Panc1 (cell line): Measurements from ENCODE around the gene HIPK4.

Source experiments
- POLR2AphosphoS5 ChIP-seq: IDR thresholded peaks from 2 replicates; pipeline ENCODE4 v1.6.1; 2012; ENCODE audit warnings: mild to moderate bottlenecking, low read depth, low read length, moderate library complexity
- TF ChIP-seq, protein P1 (sequence below): fragments of 450-650 bp; IDR thresholded peaks from 2 replicates; pipeline ENCODE4 v1.5.1; 2017; ENCODE audit warnings: mild to moderate bottlenecking

DNA sequence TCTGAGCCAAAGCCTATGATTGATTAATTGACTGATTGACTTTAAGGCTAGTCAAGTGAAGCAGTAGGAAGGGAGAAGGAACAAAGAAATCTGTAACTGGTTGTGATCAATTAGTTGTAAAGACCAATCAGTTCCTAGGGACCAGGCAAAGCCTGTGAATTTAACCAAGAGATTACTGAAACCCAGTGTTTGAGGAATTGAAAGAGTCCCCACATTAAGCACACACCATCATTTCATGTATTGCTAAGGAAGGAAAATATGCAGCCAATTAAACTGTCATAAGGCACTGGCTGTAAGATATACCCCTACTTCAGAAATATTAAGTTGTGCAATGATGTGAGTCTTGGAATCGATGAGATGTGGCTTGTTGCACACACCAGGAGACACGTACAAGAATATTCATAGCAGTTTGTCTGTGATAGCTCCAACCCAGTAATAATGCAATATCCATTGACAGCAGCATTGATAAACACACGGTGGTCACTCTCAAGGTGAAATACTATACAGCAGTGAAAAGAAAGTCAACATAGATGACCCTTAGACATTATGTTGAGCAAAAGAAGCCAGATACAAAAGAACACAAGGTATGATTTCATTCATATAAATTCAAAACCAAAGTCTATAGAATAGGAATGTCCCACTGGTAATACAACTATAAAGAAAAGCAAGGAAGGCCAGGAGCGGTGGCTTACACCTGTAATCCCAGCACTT, 50.8 kb downstream of the HIPK4 start:
- TF ChIP-seq, protein P1, sequence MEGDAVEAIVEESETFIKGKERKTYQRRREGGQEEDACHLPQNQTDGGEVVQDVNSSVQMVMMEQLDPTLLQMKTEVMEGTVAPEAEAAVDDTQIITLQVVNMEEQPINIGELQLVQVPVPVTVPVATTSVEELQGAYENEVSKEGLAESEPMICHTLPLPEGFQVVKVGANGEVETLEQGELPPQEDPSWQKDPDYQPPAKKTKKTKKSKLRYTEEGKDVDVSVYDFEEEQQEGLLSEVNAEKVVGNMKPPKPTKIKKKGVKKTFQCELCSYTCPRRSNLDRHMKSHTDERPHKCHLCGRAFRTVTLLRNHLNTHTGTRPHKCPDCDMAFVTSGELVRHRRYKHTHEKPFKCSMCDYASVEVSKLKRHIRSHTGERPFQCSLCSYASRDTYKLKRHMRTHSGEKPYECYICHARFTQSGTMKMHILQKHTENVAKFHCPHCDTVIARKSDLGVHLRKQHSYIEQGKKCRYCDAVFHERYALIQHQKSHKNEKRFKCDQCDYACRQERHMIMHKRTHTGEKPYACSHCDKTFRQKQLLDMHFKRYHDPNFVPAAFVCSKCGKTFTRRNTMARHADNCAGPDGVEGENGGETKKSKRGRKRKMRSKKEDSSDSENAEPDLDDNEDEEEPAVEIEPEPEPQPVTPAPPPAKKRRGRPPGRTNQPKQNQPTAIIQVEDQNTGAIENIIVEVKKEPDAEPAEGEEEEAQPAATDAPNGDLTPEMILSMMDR, result no peak
- no peak for TF ChIP-seq POLR2AphosphoS5
